Measurements from ENCODE around the gene RBM43.

GRCh38 chr2:151205571-151205970, 56.1 kb downstream of the RBM43 start:
- TF ChIP-seq CTCF (IDR thresholded peaks at IDR 0.05) = no peak
- no peak for TF ChIP-seq POLR2A (IDR thresholded peaks at IDR 0.05)
